Measurements from ENCODE around the gene ZNF532. TPM values are rescaled to one million over a fixed set of nuclear protein-coding genes. Genes with fewer than 3 reads are reported as not detected.
"Not testable (repeated sequence)": the region's sequence is repeated elsewhere in the genome, so short reads cannot be mapped to it uniquely, and the experiment has no call there.

ZNF532 gene
- total and polyA plus RNA-seq, 11 donors = 16.0 to 84.4 (median 69.9) TPM

DNA sequence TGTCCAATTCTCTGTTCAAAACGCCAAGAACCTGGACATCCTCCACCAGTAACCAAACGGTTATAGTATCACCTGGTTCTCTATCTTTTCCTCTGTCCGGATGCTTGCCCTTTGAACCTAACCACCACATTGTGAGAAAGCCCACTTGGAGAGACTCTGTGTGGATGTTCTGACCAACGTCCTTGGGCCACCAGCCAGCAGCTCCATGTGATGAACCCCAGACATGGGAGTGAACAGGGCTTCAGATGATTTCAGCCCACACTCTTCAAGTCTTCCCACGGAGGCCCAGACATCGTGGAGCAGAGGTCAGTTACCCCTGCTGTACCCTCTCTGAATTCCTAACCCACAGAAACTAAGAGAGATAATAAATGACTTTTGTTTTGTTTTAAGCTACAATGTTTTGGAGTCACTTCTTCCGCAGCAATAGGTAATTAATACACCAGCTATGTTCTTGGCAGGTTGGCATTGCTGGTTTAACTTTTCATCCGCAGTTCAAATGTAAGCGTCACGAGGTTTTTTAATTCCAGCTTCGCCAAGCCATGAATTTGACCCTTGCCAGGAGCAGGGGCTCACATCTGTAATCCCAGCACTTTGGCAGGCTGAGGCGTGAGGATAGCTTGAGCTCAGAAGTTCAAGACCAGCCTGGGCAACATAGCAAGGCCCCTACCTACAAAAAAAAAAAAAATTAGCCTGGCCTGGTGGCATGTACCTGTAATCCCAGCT is 36.1 kb upstream of the ZNF532 start:
- H3K36me3 ChIP-seq = no peaks in the 10 kb centered on the region
- TF ChIP-seq, protein P1, sequence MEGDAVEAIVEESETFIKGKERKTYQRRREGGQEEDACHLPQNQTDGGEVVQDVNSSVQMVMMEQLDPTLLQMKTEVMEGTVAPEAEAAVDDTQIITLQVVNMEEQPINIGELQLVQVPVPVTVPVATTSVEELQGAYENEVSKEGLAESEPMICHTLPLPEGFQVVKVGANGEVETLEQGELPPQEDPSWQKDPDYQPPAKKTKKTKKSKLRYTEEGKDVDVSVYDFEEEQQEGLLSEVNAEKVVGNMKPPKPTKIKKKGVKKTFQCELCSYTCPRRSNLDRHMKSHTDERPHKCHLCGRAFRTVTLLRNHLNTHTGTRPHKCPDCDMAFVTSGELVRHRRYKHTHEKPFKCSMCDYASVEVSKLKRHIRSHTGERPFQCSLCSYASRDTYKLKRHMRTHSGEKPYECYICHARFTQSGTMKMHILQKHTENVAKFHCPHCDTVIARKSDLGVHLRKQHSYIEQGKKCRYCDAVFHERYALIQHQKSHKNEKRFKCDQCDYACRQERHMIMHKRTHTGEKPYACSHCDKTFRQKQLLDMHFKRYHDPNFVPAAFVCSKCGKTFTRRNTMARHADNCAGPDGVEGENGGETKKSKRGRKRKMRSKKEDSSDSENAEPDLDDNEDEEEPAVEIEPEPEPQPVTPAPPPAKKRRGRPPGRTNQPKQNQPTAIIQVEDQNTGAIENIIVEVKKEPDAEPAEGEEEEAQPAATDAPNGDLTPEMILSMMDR (IDR thresholded peaks at IDR 0.05) = no peak
- TF ChIP-seq POLR2A (IDR thresholded peaks at IDR 0.05) = no peak
- DNase-seq = no peak
- H3K9me3 ChIP-seq = no peaks in the 10 kb centered on the region
- intact Hi-C loops (cut with DNase I) = no loop called here
- no peaks in the 10 kb centered on the region for H3K27me3 ChIP-seq
- H3K27ac ChIP-seq = no peak overlapping the region
- 76 to 82% (median 79%) methylated on average over 12 of the region's 12 CpGs for WGBS, 4 donors
- H3K4me3 ChIP-seq = no peak overlapping the region
- no peaks in the 10 kb centered on the region for H3K4me1 ChIP-seq
- no peak for ATAC-seq

DNA sequence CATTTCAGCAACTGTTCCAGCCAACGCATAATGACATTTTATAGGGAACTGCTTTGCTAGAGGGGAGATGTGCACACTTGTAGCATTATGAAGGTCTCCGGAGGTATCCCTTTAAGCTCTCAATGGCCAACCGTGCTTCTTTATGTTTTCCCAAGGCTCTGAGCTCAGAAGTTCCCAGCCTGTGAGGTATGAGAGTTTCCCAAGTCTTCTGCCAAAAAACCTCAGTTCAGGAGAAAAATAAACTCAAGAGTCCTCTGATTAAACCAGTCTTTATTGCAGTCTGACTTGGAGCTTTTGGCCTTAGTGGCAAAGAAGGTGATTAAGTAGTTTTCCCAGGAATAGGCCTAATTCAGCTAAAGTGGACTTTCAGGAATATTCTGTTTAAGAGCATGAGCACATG is 35.4 kb upstream of the ZNF532 start:
- no peak for ATAC-seq
- TF ChIP-seq POLR2A (IDR thresholded peaks at IDR 0.05) = no peak
- TF ChIP-seq, protein P1 (IDR thresholded peaks at IDR 0.05) = no peak
- Histone ChIP-seq H3K27me3 (no peaks in the 10 kb centered on the region), H3K4me1 (no peaks in the 10 kb centered on the region), H3K4me3 (no peak overlapping the region), H3K27ac (no peak overlapping the region), H3K36me3 (no peaks in the 10 kb centered on the region), H3K9me3 (no peaks in the 10 kb centered on the region)
- intact Hi-C loops (cut with DNase I) = no loop called here
- DNase-seq = no peak
- 80 to 88% (median 86%) methylated on average over 3 of the region's 3 CpGs for WGBS, 4 donors

DNA sequence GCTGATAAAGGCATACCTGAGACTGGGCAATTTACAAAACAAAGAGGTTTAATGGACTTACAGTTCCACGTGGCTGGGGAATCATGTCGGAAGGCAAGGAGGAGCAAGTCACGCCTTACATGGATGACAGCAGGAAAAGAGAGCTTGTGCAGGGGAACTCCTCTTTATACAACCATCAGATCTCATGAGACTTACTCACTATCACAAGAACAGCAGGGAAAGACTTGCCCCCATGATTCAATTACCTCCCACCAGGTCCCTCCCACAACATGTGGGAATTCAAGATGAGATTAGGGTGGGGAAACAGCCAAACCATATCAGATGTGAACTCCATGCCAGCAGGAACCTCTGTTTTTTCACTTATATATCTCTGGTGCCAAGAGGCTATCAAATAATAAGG is 34.8 kb upstream of the ZNF532 start:
- H3K4me3 ChIP-seq; intact Hi-C loops (cut with DNase I); H3K27ac ChIP-seq; H3K4me1 ChIP-seq; DNase-seq; H3K9me3 ChIP-seq; H3K27me3 ChIP-seq; ATAC-seq; H3K36me3 ChIP-seq: not testable (repeated sequence)
- WGBS, 4 donors = 59 to 95% (median 70%) methylated on average over 3 of the region's 3 CpGs

DNA sequence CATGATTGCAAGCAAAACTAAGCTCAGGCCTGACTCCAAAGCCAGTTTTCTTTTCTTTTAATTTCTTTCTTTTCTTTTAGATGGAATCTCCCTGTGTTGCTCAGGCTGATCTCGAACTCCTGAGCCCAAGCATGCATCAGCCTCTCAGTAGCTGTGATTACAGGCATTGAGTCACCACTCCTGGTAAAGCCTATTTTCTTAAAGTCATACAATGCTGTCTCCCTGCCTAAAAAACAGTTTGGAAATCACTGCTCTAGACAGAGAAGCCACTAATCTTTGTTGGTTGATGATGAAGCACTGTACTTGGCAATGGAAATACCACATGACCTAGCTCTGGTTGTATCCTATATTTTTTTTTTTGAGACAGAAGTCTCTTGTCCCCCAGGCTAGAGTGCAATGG is 33.1 kb upstream of the ZNF532 start:
- WGBS, 4 donors = 75 to 92% (median 80%) methylated on average over 1 of the region's 1 CpG
- Histone ChIP-seq H3K36me3 (no peaks in the 10 kb centered on the region), H3K27ac (no peak overlapping the region), H3K4me3 (no peak overlapping the region), H3K9me3 (no peaks in the 10 kb centered on the region), H3K27me3 (no peaks in the 10 kb centered on the region), H3K4me1 (no peaks in the 10 kb centered on the region)
- DNase-seq (no peak), ATAC-seq (no peak)
- intact Hi-C loops (cut with DNase I) = no loop called here
- TF ChIP-seq, protein P1 (IDR thresholded peaks at IDR 0.05) = no peak
- TF ChIP-seq POLR2A (IDR thresholded peaks at IDR 0.05) = no peak

Measured in heart left ventricle (tissue), 16 donors.